Measurements from ENCODE around the gene RPS2. TPM values are rescaled to one million over a fixed set of nuclear protein-coding genes. Genes with fewer than 3 reads are reported as not detected.

The RPS2 gene
- total and polyA plus RNA-seq, 2 of the 8 experiments (the other 6 are each of a cell fraction or from before 2014, with no cell fraction given): 4,042 to 16,783 TPM

DNA sequence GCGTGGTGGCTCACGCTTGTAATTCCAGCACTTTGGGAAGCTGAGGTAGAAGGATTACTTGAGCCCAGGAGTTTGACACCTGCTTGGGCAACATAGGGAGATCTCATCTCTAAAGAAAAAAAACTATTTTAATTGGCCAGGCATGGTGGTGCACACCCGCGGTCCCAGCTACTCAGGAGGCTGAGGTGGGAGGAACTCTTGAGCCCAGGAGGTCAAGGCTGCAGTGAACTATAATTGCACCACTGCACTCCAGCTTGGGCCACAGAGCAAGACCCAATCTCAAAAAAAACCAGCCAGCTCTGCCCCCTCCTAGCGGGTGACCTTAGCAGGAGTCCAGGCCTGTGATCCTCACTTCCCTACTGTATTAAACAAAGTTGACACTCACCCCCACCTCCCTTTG lies 40.5 kb downstream of the RPS2 start:
- peak overlapping the region; percentile 71; the same call in 1 of the 2 replicates for H2BK5ac ChIP-seq (ENCODE audit: low read depth, low read length)
- H3K4me2 ChIP-seq (ENCODE audit: insufficient read depth in 1 of 2, low read depth in 2 of 2, low read length in 2 of 2): peak overlapping the region; percentile 16 to 56
- H3K27me3 ChIP-seq (replicated peaks in 1 of 4; ENCODE audit: control insufficient read depth in 3 of 4, extremely low read depth in 1 of 4, insufficient read depth in 3 of 4, low read length in 3 of 4): peaks cover 17 to 58% (median 39%) of the 10 kb centered on the region in 4 experiments
- no peaks in the 10 kb centered on the region for H3K36me3 ChIP-seq (ENCODE audit: control insufficient read depth in 2 of 4, insufficient read depth in 4 of 4, low read length in 3 of 4)
- DNase-seq (ENCODE audit: low read depth in 1 of 2, low spot score in 2 of 2) (no peak), FAIRE-seq (no peak)
- no peak overlapping the region for H3K14ac ChIP-seq (ENCODE audit: insufficient read length)
- H4K5ac ChIP-seq (ENCODE audit: insufficient read length, low read depth, low read length): no peak overlapping the region
- H4K91ac ChIP-seq (replicated peaks; ENCODE audit: insufficient read length, low read length): peak overlapping the region; percentile 79
- no peaks in the 10 kb centered on the region for H3K9me3 ChIP-seq (ENCODE audit: insufficient read depth in 2 of 2, low read depth in 1 of 2, low read length in 1 of 2)
- no peak overlapping the region for H2BK15ac ChIP-seq (ENCODE audit: low read length)
- H2BK120ac ChIP-seq (replicated peaks; ENCODE audit: low read depth, low read length): no peak overlapping the region
- peaks cover 2% of the 10 kb centered on the region; the same call in 1 of the 2 replicates for H3K23me2 ChIP-seq (ENCODE audit: low read depth, low read length)
- H3K79me2 ChIP-seq (ENCODE audit: control insufficient read depth in 1 of 2, insufficient read depth in 2 of 2, low read length in 2 of 2): no peaks in the 10 kb centered on the region
- H3K27ac ChIP-seq (ENCODE audit: low read depth, low read length): no peak overlapping the region
- no peak overlapping the region for H3K9ac ChIP-seq (replicated peaks in 1 of 4; ENCODE audit: extremely low read depth in 1 of 4, low read depth in 3 of 4, low read length in 3 of 4)
- peaks cover 0 to 4% of the 10 kb centered on the region in 2 experiments for H4K20me1 ChIP-seq (replicated peaks in 1 of 2; ENCODE audit: control insufficient read depth in 1 of 2, insufficient read depth in 2 of 2, low read length in 2 of 2)
- H2AFZ ChIP-seq (ENCODE audit: low read length): 0 out of 2 replicates have a peak overlapping the region, but pooled peaks have one; percentile 28
- 64% methylated on average over 5 of the region's 5 CpGs; no CpG with 5 or more reads in 1 of the 2 experiments for WGBS, 2 experiments (ENCODE audit: extremely low coverage in 1 of 2, insufficient coverage in 1 of 2, insufficient read length in 1 of 2, insufficient replicate concordance in 2 of 2, low coverage in 1 of 2, low lambda C conversion rate in 2 of 2, missing lambda C conversion rate in 1 of 2)
- H2BK12ac ChIP-seq (ENCODE audit: low read depth, low read length): peak overlapping the region; percentile 63; the same call in 1 of the 2 replicates
- H3K18ac ChIP-seq (ENCODE audit: extremely low read depth, low read length): peak overlapping the region; percentile 32; the same call in 1 of the 2 replicates
- H3K4me1 ChIP-seq (replicated peaks in 1 of 4; ENCODE audit: control insufficient read depth in 3 of 4, insufficient read depth in 4 of 4, low read length in 3 of 4): peaks cover 4 to 23% (median 13%) of the 10 kb centered on the region in 4 experiments
- H3K4me3 ChIP-seq (ENCODE audit: extremely low read depth in 1 of 4, insufficient read depth in 2 of 4, low read depth in 3 of 4, low read length in 4 of 4): peak overlapping the region in 1 of 4 experiments; percentile 47; a peak in 4 of 8 replicates
- no peaks in the 10 kb centered on the region for H3K79me1 ChIP-seq (ENCODE audit: low read depth, low read length)
- H3K56ac ChIP-seq (replicated peaks; ENCODE audit: insufficient read length, low read depth, low read length): no peak overlapping the region
- no peak overlapping the region for H3K23ac ChIP-seq (ENCODE audit: insufficient read length)
- H4K8ac ChIP-seq (ENCODE audit: extremely low read depth, insufficient read depth, low read length): no peak overlapping the region
- TF ChIP-seq EP300 (IDR thresholded peaks at IDR 0.05; ENCODE audit: borderline replicate concordance in 1 of 2, low read depth in 2 of 2, low read length in 2 of 2) (no peak), RFX5 (IDR thresholded peaks at IDR 0.05; ENCODE audit: borderline replicate concordance, low read depth, low read length) (no peak), POLR2A (IDR thresholded peaks at IDR 0.05; ENCODE audit: control extremely low read depth in 1 of 2, low read depth in 2 of 2, low read length in 2 of 2) (no peak), EZH2 (IDR thresholded peaks at IDR 0.05; ENCODE audit: low read depth, low read length, severe bottlenecking) (no peak), RBBP5 (IDR thresholded peaks at IDR 0.05; ENCODE audit: borderline replicate concordance, low read depth, low read length) (no peak)
- H2BK20ac ChIP-seq (ENCODE audit: low read length): 0 out of 2 replicates have a peak overlapping the region, but pooled peaks have one; percentile 1
- ChIA-PET POLR2A (ENCODE audit: partially characterized antibody) (interaction anchor here (0.7 to 2.1 kb wide), 9 partner anchors 9 to 78 kb away, joined by 3 to 18 read pairs (median 4); partner anchors contain the start of genes RNF151 and RPS2), CTCF (ENCODE audit: partially characterized antibody) (interaction anchor here (0.6 to 2.8 kb wide), 21 partner anchors 8 to 452 kb away, joined by 3 to 21 read pairs (median 5); partner anchors contain the start of genes MEIOB, RNF151, RPL3L and RPS2)
- peak overlapping the region; percentile 57; the same call in 1 of the 2 replicates for H2AK5ac ChIP-seq (ENCODE audit: low read depth, low read length)
- H3K4ac ChIP-seq (replicated peaks; ENCODE audit: insufficient read length, low read depth, low read length): no peak overlapping the region

All from H1 (cell line).